ENCODE measurements around the gene C1QL4.

The C1QL4 gene

DNA sequence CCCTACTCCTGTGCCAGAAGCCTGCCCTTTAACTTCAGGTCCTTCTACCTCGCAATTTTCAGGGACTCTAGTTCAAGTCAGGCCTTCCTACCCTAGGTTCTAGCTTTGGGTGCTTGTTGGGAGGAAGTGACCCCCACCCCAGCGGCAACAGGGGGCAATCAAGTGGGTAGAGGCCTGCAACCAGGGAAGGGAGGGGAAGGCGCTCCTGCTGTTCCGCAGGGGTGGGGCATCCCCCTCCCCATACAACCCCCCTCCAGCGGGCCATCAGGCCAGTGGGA, 42.2 kb downstream of the C1QL4 start:
- Histone ChIP-seq H4K20me1 (ENCODE audit: insufficient read depth, low read length) (no peaks in the 10 kb centered on the region), H3K79me2 (ENCODE audit: low read length) (no peaks in the 10 kb centered on the region), H3K4me2 (ENCODE audit: low read length) (no peak overlapping the region), H3K9ac (ENCODE audit: low read length) (no peak overlapping the region), H3K9me3 (ENCODE audit: insufficient read depth, low read length) (no peaks in the 10 kb centered on the region), H3K4me3 (ENCODE audit: low read length) (no peak overlapping the region), H3K27ac (ENCODE audit: low read length) (no peak overlapping the region), H3K27me3 (ENCODE audit: low read depth, low read length) (no peaks in the 10 kb centered on the region), H3K36me3 (replicated peaks; ENCODE audit: low read depth, low read length) (no peaks in the 10 kb centered on the region), H3K4me1 (ENCODE audit: low read length) (0 out of 2 replicates have a peak, but pooled peaks cover 4% of the 10 kb centered on the region), H2AFZ (ENCODE audit: low read depth, low read length) (no peak overlapping the region)
- TF ChIP-seq EZH2phosphoT487 (IDR thresholded peaks at IDR 0.05; ENCODE audit: low read depth), result no peak
- TF ChIP-seq, protein P1, sequence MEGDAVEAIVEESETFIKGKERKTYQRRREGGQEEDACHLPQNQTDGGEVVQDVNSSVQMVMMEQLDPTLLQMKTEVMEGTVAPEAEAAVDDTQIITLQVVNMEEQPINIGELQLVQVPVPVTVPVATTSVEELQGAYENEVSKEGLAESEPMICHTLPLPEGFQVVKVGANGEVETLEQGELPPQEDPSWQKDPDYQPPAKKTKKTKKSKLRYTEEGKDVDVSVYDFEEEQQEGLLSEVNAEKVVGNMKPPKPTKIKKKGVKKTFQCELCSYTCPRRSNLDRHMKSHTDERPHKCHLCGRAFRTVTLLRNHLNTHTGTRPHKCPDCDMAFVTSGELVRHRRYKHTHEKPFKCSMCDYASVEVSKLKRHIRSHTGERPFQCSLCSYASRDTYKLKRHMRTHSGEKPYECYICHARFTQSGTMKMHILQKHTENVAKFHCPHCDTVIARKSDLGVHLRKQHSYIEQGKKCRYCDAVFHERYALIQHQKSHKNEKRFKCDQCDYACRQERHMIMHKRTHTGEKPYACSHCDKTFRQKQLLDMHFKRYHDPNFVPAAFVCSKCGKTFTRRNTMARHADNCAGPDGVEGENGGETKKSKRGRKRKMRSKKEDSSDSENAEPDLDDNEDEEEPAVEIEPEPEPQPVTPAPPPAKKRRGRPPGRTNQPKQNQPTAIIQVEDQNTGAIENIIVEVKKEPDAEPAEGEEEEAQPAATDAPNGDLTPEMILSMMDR (IDR thresholded peaks at IDR 0.05; ENCODE audit: low read depth, low read length), result no peak

DNA sequence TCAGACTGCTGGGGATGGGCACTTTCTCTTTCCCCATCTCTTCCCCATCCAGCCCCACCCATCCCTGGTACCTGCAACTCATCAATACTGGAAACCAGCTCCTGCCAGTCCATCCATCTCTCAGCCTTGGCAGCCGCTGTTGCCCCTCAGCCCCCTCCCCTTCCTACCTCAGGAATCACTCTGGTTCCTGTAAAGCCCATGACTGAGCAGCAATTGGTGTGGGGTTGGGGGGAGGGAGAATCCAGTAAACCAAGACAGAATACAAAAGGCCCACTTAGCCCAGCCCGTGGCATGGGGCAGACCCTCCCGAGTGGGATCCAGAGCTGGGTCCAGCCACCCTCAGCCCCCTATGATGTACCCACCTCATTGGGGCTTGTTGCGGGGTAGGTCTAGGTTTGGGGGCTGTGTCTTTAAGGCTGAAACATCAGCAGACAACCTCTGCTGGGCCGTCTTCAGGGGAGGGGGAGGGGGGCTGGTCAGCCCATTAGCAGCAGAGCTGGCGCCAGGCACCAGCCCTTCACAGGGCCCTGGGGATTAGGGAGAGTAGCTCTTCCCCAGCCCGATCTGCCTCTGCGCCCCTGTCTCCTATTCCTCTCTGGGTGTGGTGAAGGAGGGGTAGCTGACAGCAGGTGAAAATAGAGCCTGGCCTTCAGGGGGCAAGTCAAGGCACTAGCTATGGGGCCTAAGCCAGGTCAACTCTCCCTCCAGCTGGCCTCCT, 42.7 kb downstream of the C1QL4 start:
- H3K27me3 ChIP-seq (ENCODE audit: low read depth, low read length), result no peaks in the 10 kb centered on the region
- H3K4me3 ChIP-seq (ENCODE audit: low read length), result no peak overlapping the region
- TF ChIP-seq EZH2phosphoT487 (IDR thresholded peaks at IDR 0.05; ENCODE audit: low read depth), result no peak
- H3K4me1 ChIP-seq (ENCODE audit: low read length), result 0 out of 2 replicates have a peak, but pooled peaks cover 4% of the 10 kb centered on the region
- H3K27ac ChIP-seq (ENCODE audit: low read length), result no peak overlapping the region
- no peaks in the 10 kb centered on the region for H3K79me2 ChIP-seq (ENCODE audit: low read length)
- H3K9ac ChIP-seq (ENCODE audit: low read length), result no peak overlapping the region
- no peaks in the 10 kb centered on the region for H3K36me3 ChIP-seq (replicated peaks; ENCODE audit: low read depth, low read length)
- no peaks in the 10 kb centered on the region for H4K20me1 ChIP-seq (ENCODE audit: insufficient read depth, low read length)
- no peak overlapping the region for H3K4me2 ChIP-seq (ENCODE audit: low read length)
- H2AFZ ChIP-seq (ENCODE audit: low read depth, low read length), result no peak overlapping the region
- H3K9me3 ChIP-seq (ENCODE audit: insufficient read depth, low read length), result no peaks in the 10 kb centered on the region

- no peak overlapping the region for H3K9ac ChIP-seq (ENCODE audit: low read length)
- TF ChIP-seq, protein P1 (IDR thresholded peaks at IDR 0.05; ENCODE audit: low read depth, low read length), result no peak
- TF ChIP-seq EZH2phosphoT487 (IDR thresholded peaks at IDR 0.05; ENCODE audit: low read depth), result no peak
- H2AFZ ChIP-seq (ENCODE audit: low read depth, low read length), result no peak overlapping the region
- H4K20me1 ChIP-seq (ENCODE audit: insufficient read depth, low read length), result no peaks in the 10 kb centered on the region
- H3K27ac ChIP-seq (ENCODE audit: low read length), result no peak overlapping the region
- no peaks in the 10 kb centered on the region for H3K27me3 ChIP-seq (ENCODE audit: low read depth, low read length)
- H3K4me3 ChIP-seq (ENCODE audit: low read length), result no peak overlapping the region
- no peak overlapping the region for H3K4me2 ChIP-seq (ENCODE audit: low read length)
- no peaks in the 10 kb centered on the region for H3K9me3 ChIP-seq (ENCODE audit: insufficient read depth, low read length)
- no peaks in the 10 kb centered on the region for H3K36me3 ChIP-seq (replicated peaks; ENCODE audit: low read depth, low read length)
- no peaks in the 10 kb centered on the region for H3K4me1 ChIP-seq (ENCODE audit: low read length)
- H3K79me2 ChIP-seq (ENCODE audit: low read length), result no peaks in the 10 kb centered on the region
Measured at GRCh38 chr12:49293056-49293956, 43.7 kb downstream of the C1QL4 start.

- no peak overlapping the region for H3K27ac ChIP-seq (ENCODE audit: low read length)
- H3K27me3 ChIP-seq (ENCODE audit: low read depth, low read length), result peaks cover 4% of the 10 kb centered on the region; the same call in 1 of the 2 replicates
- no peak overlapping the region for H3K4me3 ChIP-seq (ENCODE audit: low read length)
- H2AFZ ChIP-seq (ENCODE audit: low read depth, low read length), result no peak overlapping the region
- no peaks in the 10 kb centered on the region for H3K9me3 ChIP-seq (ENCODE audit: insufficient read depth, low read length)
- H4K20me1 ChIP-seq (ENCODE audit: insufficient read depth, low read length), result no peaks in the 10 kb centered on the region
- H3K9ac ChIP-seq (ENCODE audit: low read length), result no peak overlapping the region
- H3K4me1 ChIP-seq (ENCODE audit: low read length), result no peaks in the 10 kb centered on the region
- no peak overlapping the region for H3K4me2 ChIP-seq (ENCODE audit: low read length)
- no peaks in the 10 kb centered on the region for H3K36me3 ChIP-seq (replicated peaks; ENCODE audit: low read depth, low read length)
- H3K79me2 ChIP-seq (ENCODE audit: low read length), result no peaks in the 10 kb centered on the region
- TF ChIP-seq, protein P1 (IDR thresholded peaks at IDR 0.05; ENCODE audit: low read depth, low read length), result no peak
- no peak for TF ChIP-seq EZH2phosphoT487 (IDR thresholded peaks at IDR 0.05; ENCODE audit: low read depth)
Measured at GRCh38 chr12:49292729-49293055, 44.3 kb downstream of the C1QL4 start.

Measured in OCI-LY3 (cell line).